Measurements from ENCODE around the gene ELN.

GRCh38 chr7:74064696-74065095 is 36.7 kb downstream of the ELN start:
- no peak for TF ChIP-seq CTCF (IDR thresholded peaks at IDR 0.05; ENCODE audit: low read depth, low read length, poor library complexity, severe bottlenecking)
- no peak for TF ChIP-seq EZH2phosphoT487 (IDR thresholded peaks at IDR 0.05; ENCODE audit: borderline replicate concordance, low read length)
